Osteoblast (primary cell): ENCODE data around the gene PLXNA4. TPM values are rescaled to one million over a fixed set of nuclear protein-coding genes. Genes with fewer than 3 reads are reported as not detected.

ENCODE experiments used
- DNase-seq: peaks from one replicate; pipeline ENCODE4 v3.0.0; 2011; ENCODE audit warnings: low spot score, mixed read lengths; ENCODE audit not compliant: insufficient read length; ENCODE audit errors: missing footprints
- H2AFZ ChIP-seq: 2 replicates; pipeline ENCODE4 v1.6.0; 2011; ENCODE audit warnings: mild to moderate bottlenecking, low read length
- H3K27ac ChIP-seq: 2 replicates; pipeline ENCODE4 v1.5.1; 2011; ENCODE audit warnings: mild to moderate bottlenecking, low read depth, low read length, moderate library complexity
- H3K27me3 ChIP-seq: 2 replicates; pipeline ENCODE4 v1.6.0; 2012; ENCODE audit warnings: mild to moderate bottlenecking, control low read depth, inconsistent platforms, low read length, moderate library complexity; ENCODE audit not compliant: insufficient read depth
- H3K36me3 ChIP-seq: 2 replicates; pipeline ENCODE4 v1.5.1; 2011; ENCODE audit warnings: mild to moderate bottlenecking, low read length, control low read depth, moderate library complexity; ENCODE audit not compliant: insufficient read depth
- H3K4me1 ChIP-seq: 2 replicates; pipeline ENCODE4 v1.5.1; 2011; ENCODE audit warnings: mild to moderate bottlenecking, low read length, control low read depth, moderate library complexity; ENCODE audit not compliant: insufficient read depth
- H3K4me2 ChIP-seq: 2 replicates; pipeline ENCODE4 v1.6.0; 2011; ENCODE audit warnings: mild to moderate bottlenecking, low read length; ENCODE audit not compliant: insufficient read depth
- H3K4me3 ChIP-seq: fragments of 200-600 bp; sonication (generic); 3 replicates; pipeline ENCODE4 v1.5.1; 2012; ENCODE audit warnings: mild to moderate bottlenecking, low read length, inconsistent platforms; ENCODE audit not compliant: insufficient read depth
- H3K79me2 ChIP-seq: 2 replicates; pipeline ENCODE4 v1.6.0; 2012; ENCODE audit warnings: mild to moderate bottlenecking, low read length, control low read depth, inconsistent platforms; ENCODE audit not compliant: insufficient read depth
- H3K9me3 ChIP-seq: 2 replicates; pipeline ENCODE4 v1.5.1; 2011; ENCODE audit warnings: low read depth, low read length, control low read depth
- H4K20me1 ChIP-seq: 2 replicates; pipeline ENCODE4 v1.6.0; 2012; ENCODE audit warnings: mild to moderate bottlenecking, low read length, control low read depth; ENCODE audit not compliant: insufficient read depth
- total RNA-seq: library from RNA; depleted of rRNA; stranded (reverse); fragments of >200 nt; gene quantifications from 2 replicates; pipeline ENCODE4 v1.2.3, GENCODE V29; 2012
- TF ChIP-seq, protein P1 (sequence below): IDR thresholded peaks from 2 replicates; pipeline ENCODE4 v1.5.1; 2011; ENCODE audit warnings: mild to moderate bottlenecking, low read depth, low read length, moderate library complexity; ENCODE audit errors: extremely low read depth

The PLXNA4 gene
- total RNA-seq, 1 donor = 4.3 TPM

DNA sequence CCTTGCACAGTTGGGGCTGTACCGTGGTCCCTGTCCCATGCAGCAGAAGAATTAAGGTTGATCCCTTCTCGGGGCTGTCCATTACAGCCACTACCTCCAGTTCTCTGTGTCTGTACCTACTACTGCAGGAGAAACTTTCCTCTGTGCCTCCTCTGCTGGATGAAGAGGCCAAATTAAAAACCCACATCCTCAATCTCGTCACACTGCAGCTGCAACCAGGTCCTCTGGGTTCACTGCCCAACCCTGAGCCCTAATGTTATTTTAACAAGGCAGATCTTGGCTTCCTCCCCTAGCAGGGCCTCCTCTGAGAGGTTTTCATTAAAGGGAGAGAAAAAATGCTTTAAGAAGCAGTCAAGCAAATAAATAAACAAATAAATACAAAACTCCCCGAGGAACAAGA is 66.6 kb downstream of the PLXNA4 start:
- no peak overlapping the region for H3K4me2 ChIP-seq

DNA sequence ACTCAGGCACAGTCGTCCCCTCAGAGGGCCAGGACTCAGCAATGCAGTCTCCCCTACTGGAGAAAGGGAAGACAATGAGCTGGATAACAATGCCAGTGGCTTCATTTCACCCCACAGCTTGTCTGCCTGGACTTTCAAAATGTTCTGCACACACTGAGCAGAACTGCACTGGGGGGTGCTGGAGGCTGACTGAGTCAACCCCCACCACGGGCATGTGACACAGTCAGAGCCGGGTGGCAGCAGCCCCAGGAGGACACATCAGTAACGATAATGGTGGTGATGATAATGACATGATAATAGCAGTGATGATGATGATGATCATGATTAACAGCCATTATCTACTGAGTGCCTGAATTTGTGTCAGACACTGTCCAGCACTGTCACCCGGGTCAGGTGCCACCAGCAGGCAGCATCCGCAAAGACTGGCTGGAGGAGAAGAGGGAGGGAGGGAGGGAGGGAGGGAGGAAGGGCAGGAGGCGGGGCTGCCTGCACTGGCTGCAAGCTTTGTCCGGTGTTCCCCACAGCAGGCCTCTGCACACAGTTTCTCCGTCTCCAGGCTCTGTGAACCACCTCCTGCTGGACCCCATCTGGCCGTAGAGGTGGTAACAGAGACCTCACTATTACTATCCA is 67.4 kb downstream of the PLXNA4 start:
- H3K79me2 ChIP-seq = no peaks in the 10 kb centered on the region
- H3K9me3 ChIP-seq = no peaks in the 10 kb centered on the region
- no peak overlapping the region for H2AFZ ChIP-seq
- H3K4me3 ChIP-seq = no peak overlapping the region
- no peaks in the 10 kb centered on the region for H3K4me1 ChIP-seq
- no peak overlapping the region for H3K4me2 ChIP-seq
- H3K27me3 ChIP-seq = no peaks in the 10 kb centered on the region
- H3K27ac ChIP-seq = no peak overlapping the region
- TF ChIP-seq, protein P1, sequence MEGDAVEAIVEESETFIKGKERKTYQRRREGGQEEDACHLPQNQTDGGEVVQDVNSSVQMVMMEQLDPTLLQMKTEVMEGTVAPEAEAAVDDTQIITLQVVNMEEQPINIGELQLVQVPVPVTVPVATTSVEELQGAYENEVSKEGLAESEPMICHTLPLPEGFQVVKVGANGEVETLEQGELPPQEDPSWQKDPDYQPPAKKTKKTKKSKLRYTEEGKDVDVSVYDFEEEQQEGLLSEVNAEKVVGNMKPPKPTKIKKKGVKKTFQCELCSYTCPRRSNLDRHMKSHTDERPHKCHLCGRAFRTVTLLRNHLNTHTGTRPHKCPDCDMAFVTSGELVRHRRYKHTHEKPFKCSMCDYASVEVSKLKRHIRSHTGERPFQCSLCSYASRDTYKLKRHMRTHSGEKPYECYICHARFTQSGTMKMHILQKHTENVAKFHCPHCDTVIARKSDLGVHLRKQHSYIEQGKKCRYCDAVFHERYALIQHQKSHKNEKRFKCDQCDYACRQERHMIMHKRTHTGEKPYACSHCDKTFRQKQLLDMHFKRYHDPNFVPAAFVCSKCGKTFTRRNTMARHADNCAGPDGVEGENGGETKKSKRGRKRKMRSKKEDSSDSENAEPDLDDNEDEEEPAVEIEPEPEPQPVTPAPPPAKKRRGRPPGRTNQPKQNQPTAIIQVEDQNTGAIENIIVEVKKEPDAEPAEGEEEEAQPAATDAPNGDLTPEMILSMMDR = no peak
- no peaks in the 10 kb centered on the region for H3K36me3 ChIP-seq
- no peaks in the 10 kb centered on the region for H4K20me1 ChIP-seq
- DNase-seq = no peak

More for the DNA sequence above, 66.6 kb downstream of the PLXNA4 start:
- H4K20me1 ChIP-seq = no peaks in the 10 kb centered on the region
- H3K36me3 ChIP-seq = no peaks in the 10 kb centered on the region
- H3K79me2 ChIP-seq = no peaks in the 10 kb centered on the region
- H2AFZ ChIP-seq = no peak overlapping the region
- H3K27me3 ChIP-seq = no peaks in the 10 kb centered on the region
- H3K27ac ChIP-seq = no peak overlapping the region
- no peaks in the 10 kb centered on the region for H3K4me1 ChIP-seq
- DNase-seq = no peak
- no peaks in the 10 kb centered on the region for H3K9me3 ChIP-seq
- TF ChIP-seq, protein P1 = no peak
- H3K4me3 ChIP-seq = no peak overlapping the region

DNA sequence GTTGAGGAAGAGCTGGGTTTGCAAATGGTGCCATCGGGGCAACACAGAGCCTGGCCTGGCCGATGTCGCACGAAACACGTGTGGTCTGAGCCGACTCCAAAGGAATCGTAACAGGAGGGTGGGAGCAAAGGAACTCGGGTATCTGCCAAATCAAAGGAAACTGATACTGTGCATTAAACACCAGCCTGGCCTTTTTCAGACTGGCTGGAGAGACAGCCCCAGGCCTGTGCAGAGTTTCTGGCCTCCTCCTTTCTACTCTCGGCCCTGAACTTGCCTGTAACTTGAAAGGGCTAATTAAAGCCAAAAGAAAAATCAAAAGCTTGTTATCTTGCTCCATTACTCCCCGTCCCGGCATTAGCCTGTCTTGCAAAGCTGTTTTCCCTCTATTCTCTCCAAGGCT is 71.4 kb downstream of the PLXNA4 start:
- Histone ChIP-seq H3K4me3 (no peak overlapping the region), H3K27ac (no peak overlapping the region), H3K27me3 (no peaks in the 10 kb centered on the region), H2AFZ (no peak overlapping the region), H3K9me3 (no peaks in the 10 kb centered on the region), H3K79me2 (no peaks in the 10 kb centered on the region), H3K4me1 (peaks cover 3% of the 10 kb centered on the region), H4K20me1 (no peaks in the 10 kb centered on the region), H3K4me2 (no peak overlapping the region), H3K36me3 (no peaks in the 10 kb centered on the region)
- TF ChIP-seq, protein P1 = no peak
- no peak for DNase-seq

DNA sequence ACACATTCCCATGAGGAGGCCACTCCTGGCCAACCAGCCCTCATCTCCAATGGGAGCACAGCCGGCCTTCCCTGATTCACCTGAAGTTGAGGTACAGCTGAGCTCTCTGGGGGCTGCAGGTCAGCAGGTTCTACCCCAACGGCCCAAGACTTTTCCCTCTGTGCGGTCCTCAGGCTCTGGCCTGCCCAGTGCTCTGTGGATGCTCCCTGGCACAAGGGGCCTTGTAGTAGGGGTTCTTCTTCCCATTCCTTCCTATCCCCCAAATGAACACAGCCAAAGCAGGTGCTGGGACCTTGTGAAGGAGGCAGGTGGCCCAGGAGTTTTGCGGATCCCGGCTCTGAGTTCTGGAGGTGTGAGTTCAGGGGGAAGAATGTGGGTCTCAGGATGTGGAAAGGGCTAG is 72.2 kb downstream of the PLXNA4 start:
- Histone ChIP-seq H3K27me3 (no peaks in the 10 kb centered on the region), H3K4me3 (no peak overlapping the region), H2AFZ (no peak overlapping the region), H3K9me3 (no peaks in the 10 kb centered on the region), H3K27ac (no peak overlapping the region), H3K4me2 (no peak overlapping the region), H4K20me1 (no peaks in the 10 kb centered on the region), H3K79me2 (no peaks in the 10 kb centered on the region), H3K36me3 (no peaks in the 10 kb centered on the region), H3K4me1 (peaks cover 3% of the 10 kb centered on the region)
- TF ChIP-seq, protein P1 = no peak
- DNase-seq = no peak
